Fibroblast of skin of back (primary cell): ENCODE results near the gene TMEM42.

Source experiments
- DNase-seq: peaks from one replicate; pipeline ENCODE4 v3.0.0-alpha.2; 2013

Gene TMEM42

GRCh38 chr3:44913868-44914468, 52.3 kb downstream of the TMEM42 start:
- DNase-seq = peak; percentile 75

- DNase-seq = no peak
Observed at GRCh38 chr3:44914936-44915335, 53.2 kb downstream of the TMEM42 start.
